GM12878 (cell line): ENCODE data around the gene NTM. TPM values are rescaled to one million over a fixed set of nuclear protein-coding genes. Genes with fewer than 3 reads are reported as not detected.

ENCODE experiments used
- ATAC-seq: fragments of 200-7000 bp; cut with Tn5 transposase; 3 replicates; pipeline ENCODE4 v1.9.1; 2020; ENCODE audit warnings: mild to moderate bottlenecking, moderate library complexity
- BruUV-seq: library from RNA; stranded (reverse); fragments of 400-500 nt; replicated peaks from 2 replicates; lab custom pipeline; 2021; lab: Mats Ljungman, UMichigan
- CTCF ChIA-PET: fragments of 300-600 bp; sonication (Branson Sonifier 250); formaldehyde crosslinking; extraction: SDS; loops from one replicate; lab custom pipeline; 2021; ENCODE audit warnings: inconsistent platforms; lab: Yijun Ruan, JAX
- POLR2A ChIA-PET: fragments of 350-600 bp; formaldehyde crosslinking; extraction: SDS; loops from one replicate; lab custom pipeline; 2021; ENCODE audit warnings: inconsistent platforms; lab: Charles Lee
- RAD21 ChIA-PET: fragments of 300-600 bp; sonication (Branson Sonifier 250); formaldehyde crosslinking; loops from one replicate; lab custom pipeline; 2023; ENCODE audit warnings: antibody characterized with exemption; ENCODE audit not compliant: unreplicated experiment; lab: Charles Lee
- SMC1A ChIA-PET: fragments of 300-600 bp; sonication (Branson Sonifier 250); formaldehyde crosslinking; loops from one replicate; lab custom pipeline; 2023; ENCODE audit not compliant: unreplicated experiment, uncharacterized antibody; lab: Charles Lee
- DNase-seq: peaks from one replicate; pipeline ENCODE4 v3.0.0-alpha.2; 2011; ENCODE audit warnings: low read depth, low spot score
- FAIRE-seq: peaks from 3 replicates; lab custom pipeline; 2011; peaks lifted over from hg19 to GRCh38; lab: Jason Lieb, UNC
- H2AFZ ChIP-seq: 2 replicates; pipeline ENCODE4 v1.6.0; 2011; ENCODE audit warnings: low read depth, low read length, control low read depth; ENCODE audit not compliant: control insufficient read depth
- H3K27ac ChIP-seq: 2 replicates; pipeline ENCODE4 v1.5.1; 2011; ENCODE audit warnings: control low read depth; ENCODE audit not compliant: control insufficient read depth, insufficient read depth
- H3K27me3 ChIP-seq, 2 experiments: replicated peaks in 1 of 2; 2 replicates each; pipeline versions ENCODE4 v1.6.0 to v1.6.1; 2011; ENCODE audit warnings: low read length in 1 of 2; ENCODE audit not compliant: control insufficient read depth in 2 of 2, insufficient read depth in 2 of 2
- H3K36me3 ChIP-seq, 2 experiments: 2 replicates each; pipeline ENCODE4 v1.5.1; 2011; ENCODE audit warnings: low read length in 1 of 2; ENCODE audit not compliant: control insufficient read depth in 2 of 2, insufficient read depth in 2 of 2
- H3K4me1 ChIP-seq: 2 replicates; pipeline ENCODE4 v1.6.1; 2011; ENCODE audit warnings: mild to moderate bottlenecking, low read length, moderate library complexity, mixed read lengths; ENCODE audit not compliant: control insufficient read depth, insufficient read depth
- H3K4me2 ChIP-seq: 2 replicates; pipeline ENCODE4 v1.6.0; 2011; ENCODE audit warnings: control low read depth; ENCODE audit not compliant: control insufficient read depth, insufficient read depth
- H3K4me3 ChIP-seq: fragments of 200-600 bp; sonication (generic); 2 replicates; pipeline ENCODE4 v1.5.1; 2016
- H3K79me2 ChIP-seq: 2 replicates; pipeline ENCODE4 v1.6.0; 2011; ENCODE audit warnings: low read length; ENCODE audit not compliant: control insufficient read depth, insufficient read depth
- H3K9ac ChIP-seq: 2 replicates; pipeline ENCODE4 v1.8.0; 2011; ENCODE audit warnings: low read length, control low read depth, mixed read lengths; ENCODE audit not compliant: control insufficient read depth, insufficient read depth
- H3K9me3 ChIP-seq: replicated peaks from 3 replicates; pipeline ENCODE4 v1.5.1; 2011; ENCODE audit warnings: mild to moderate bottlenecking, low read length; ENCODE audit not compliant: control insufficient read depth, insufficient read depth
- H4K20me1 ChIP-seq: 2 replicates; pipeline ENCODE4 v1.6.0; 2011; ENCODE audit not compliant: control insufficient read depth, insufficient read depth
- ATF3 ChIP-seq: IDR thresholded peaks from 2 replicates; pipeline ENCODE4 v1.6.1; 2011; ENCODE audit warnings: low read depth, mild to moderate bottlenecking, low read length, moderate library complexity, borderline replicate concordance; ENCODE audit errors: extremely low read depth
- CHD2 ChIP-seq: IDR thresholded peaks from 2 replicates; pipeline ENCODE4 v1.6.1; 2011; ENCODE audit warnings: low read depth, low read length, improper control_type of control experiment, borderline replicate concordance
- KDM1A ChIP-seq: fragments of 200-600 bp; sonication (generic); IDR thresholded peaks from 2 replicates; pipeline ENCODE4 v1.6.1; 2016; ENCODE audit warnings: borderline replicate concordance
- MEF2B ChIP-seq: fragments of 450-650 bp; IDR thresholded peaks from 2 replicates; pipeline ENCODE4 v1.6.1; 2018; ENCODE audit warnings: mild to moderate bottlenecking, moderate library complexity; ENCODE audit not compliant: partially characterized antibody, poor library complexity, severe bottlenecking
- MYC ChIP-seq: IDR thresholded peaks from 2 replicates; pipeline ENCODE4 v1.6.1; 2011; ENCODE audit warnings: mild to moderate bottlenecking, low read length, moderate library complexity, inconsistent platforms; ENCODE audit not compliant: insufficient read depth, insufficient replicate concordance, insufficient read length, severe bottlenecking
- PML ChIP-seq: IDR thresholded peaks from 2 replicates; pipeline ENCODE4 v1.6.1; 2012; ENCODE audit warnings: low read length, inconsistent platforms
- TBL1XR1 ChIP-seq: IDR thresholded peaks from 2 replicates; pipeline ENCODE4 v1.6.1; 2012; ENCODE audit warnings: low read depth, low read length, improper control_type of control experiment
- USF1 ChIP-seq: IDR thresholded peaks from 2 replicates; pipeline ENCODE4 v1.6.1; 2011; ENCODE audit warnings: borderline replicate concordance, low read depth, mild to moderate bottlenecking, moderate library complexity, mixed read lengths, low read length; ENCODE audit not compliant: insufficient read depth; ENCODE audit errors: extremely low read length
- WRNIP1 ChIP-seq: IDR thresholded peaks from 2 replicates; pipeline ENCODE4 v1.6.1; 2011; ENCODE audit warnings: low read depth, low read length, improper control_type of control experiment, borderline replicate concordance
- YBX1 ChIP-seq: fragments of 450-650 bp; IDR thresholded peaks from 2 replicates; pipeline ENCODE4 v1.6.1; 2016; ENCODE audit warnings: antibody characterized with exemption
- WGBS: methylation state at CpG from one replicate; pipeline ENCODE4 v1.1.6; 2016; ENCODE audit warnings: low lambda C conversion rate; ENCODE audit not compliant: insufficient replicate concordance, insufficient coverage; ENCODE audit errors: missing lambda C conversion rate; 5-methylcytosine and 5-hydroxymethylcytosine counted together
- in situ Hi-C: fragments of 300-500 bp; cut with MboI; formaldehyde crosslinking; loops from 9 replicates; pipeline ENCODE4 v1.14.3; 2018; ENCODE audit warnings: mixed read lengths
- intact Hi-C: fragments of 100-400 bp; cut with micrococcal nuclease; formaldehyde crosslinking; loops from one replicate; pipeline ENCODE4 v1.14.2; 2022; ENCODE audit not compliant: unreplicated experiment
- polyA plus RNA-seq, 11 experiments: library from polyadenylated mRNA; depleted of rRNA in 4 of 11; unstranded in 6 of 11; stranded (reverse) in 5 of 11; fragments of >200 nt; fragmentation: Nextera tagmentation in 4 of 11; fragmentation: Illumina TruSeq in 1 of 11; extraction: Ambion mirVana in 4 of 11; extraction: Trizol in 1 of 11; gene quantifications; 1 replicate in 1 of 11; 2 replicates in 10 of 11; pipeline versions ENCODE4 v1.2.1 to v1.2.3, GENCODE V29; 2011 to 2016; ENCODE audit warnings: inconsistent platforms in 2 of 11, missing spikeins in 2 of 11, low read depth in 1 of 11
- total RNA-seq, 4 experiments: library from RNA; depleted of rRNA in 3 of 4; stranded (reverse); fragments of >200 nt in 3 of 4; fragmentation: Illumina TruSeq in 1 of 4; extraction: Trizol in 1 of 4; gene quantifications; 2 replicates each; pipeline versions ENCODE4 v1.2.1 to v1.2.3, GENCODE V29; 2013 to 2021

The NTM gene
- total and polyA plus RNA-seq, 10 of the 15 experiments (the other 5 are each of a cell fraction or from before 2014, with no cell fraction given) = not detected

GRCh38 chr11:131955904-131956303 lies 585.5 kb downstream of the NTM start:
- ChIA-PET SMC1A (no interaction called here), RAD21 (no interaction called here), CTCF (no interaction called here), POLR2A (interaction anchor here (0.7 kb wide), 1 partner anchor 28 kb away, joined by 3 read pairs; no protein-coding TSS in a partner anchor)
- WGBS = 27% methylated on average over 6 of the region's 6 CpGs
- Histone ChIP-seq H3K4me3 (no peak overlapping the region), H3K9me3 (no peaks in the 10 kb centered on the region), H3K79me2 (no peaks in the 10 kb centered on the region), H3K36me3 (no peaks in the 10 kb centered on the region), H3K9ac (no peak overlapping the region), H3K27me3 (peaks cover 3% of the 10 kb centered on the region in 2 experiments; a peak in 2 of 4 replicates), H3K4me2 (no peak overlapping the region), H3K27ac (no peak overlapping the region), H3K4me1 (no peaks in the 10 kb centered on the region), H4K20me1 (no peaks in the 10 kb centered on the region), H2AFZ (no peak overlapping the region)
- in situ Hi-C loops = no loop called here
- intact Hi-C loops = no loop called here
- ATAC-seq = no peak
- TF ChIP-seq WRNIP1 (no peak), CHD2 (no peak), KDM1A (no peak), MEF2B (no peak), MYC (no peak), YBX1 (no peak), USF1 (no peak), ATF3 (no peak), PML (no peak), TBL1XR1 (no peak)
- no peak for DNase-seq
- FAIRE-seq = no peak
- BruUV-seq = no TSS peak
